HCT116 (cell line): Measurements from ENCODE around the gene CCBE1. TPM values are rescaled to one million over a fixed set of nuclear protein-coding genes. Genes with fewer than 3 reads are reported as not detected.

Experiments
- ATAC-seq: fragments of 200-7000 bp; cut with Tn5 transposase; 2 replicates; pipeline ENCODE4 v1.9.1; 2020; ENCODE audit warnings: mild to moderate bottlenecking, moderate library complexity
- BruUV-seq: library from RNA; stranded (reverse); fragments of 400-500 nt; replicated peaks from 2 replicates; lab custom pipeline; 2021; lab: Mats Ljungman, UMichigan
- CTCF ChIA-PET: fragments of 300-600 bp; sonication (Branson Sonifier 250); formaldehyde crosslinking; loops from one replicate; lab custom pipeline; 2021; ENCODE audit warnings: antibody characterized with exemption; lab: Charles Lee
- POLR2A ChIA-PET: fragments of 300-600, 350-600 bp; sonication (Branson Sonifier 250); formaldehyde crosslinking; loops from one replicate; lab custom pipeline; 2021; ENCODE audit warnings: antibody characterized with exemption; lab: Charles Lee
- RAD21 ChIA-PET, 2 experiments: fragments of 300-600 bp; sonication (Branson Sonifier 250); formaldehyde crosslinking; loops; one replicate each; lab custom pipeline; 2023; ENCODE audit warnings: low total read pairs in 2 of 2; ENCODE audit not compliant: uncharacterized antibody in 2 of 2, unreplicated experiment in 2 of 2, low non-redundant PET in 1 of 2; lab: Charles Lee
- DNase-seq: peaks from one replicate; pipeline ENCODE4 v3.0.0-alpha.2; 2010; ENCODE audit warnings: low read depth, low spot score
- H2AFZ ChIP-seq: fragments of 200-600 bp; shearing (Covaris generic), sonication (generic); 2 replicates; pipeline ENCODE4 v1.6.1; 2017; ENCODE audit warnings: low read depth, mixed run types, mixed read lengths, antibody characterized with exemption, low read length; ENCODE audit not compliant: poor library complexity, severe bottlenecking
- H3K27ac ChIP-seq: 2 replicates; pipeline ENCODE4 v1.5.1; 2012; ENCODE audit warnings: low read depth, low read length
- H3K27me3 ChIP-seq: fragments of 200-600 bp; sonication (generic); 2 replicates; pipeline ENCODE4 v1.6.1; 2016; ENCODE audit warnings: mixed run types, low read length, mixed read lengths; ENCODE audit not compliant: insufficient read depth
- H3K36me3 ChIP-seq, 2 experiments: fragments of 200-500 bp in 1 of 2; fragments of 200-600 bp in 1 of 2; sonication (Bioruptor generic) in 1 of 2; sonication (generic) in 1 of 2; 2 replicates each; pipeline versions ENCODE4 v1.5.1 to v1.6.1; 2014 to 2016; ENCODE audit warnings: low read length in 2 of 2, inconsistent platforms in 1 of 2, mixed read lengths in 1 of 2, mixed run types in 1 of 2; ENCODE audit not compliant: insufficient read depth in 2 of 2, control insufficient read depth in 1 of 2
- H3K4me1 ChIP-seq, 2 experiments: fragments of 200-600 bp in 1 of 2; sonication (generic) in 1 of 2; 2 replicates each; pipeline versions ENCODE4 v1.5.1 to v1.6.1; 2012 to 2017; ENCODE audit warnings: low read length in 2 of 2, inconsistent platforms in 1 of 2, mild to moderate bottlenecking in 1 of 2, mixed read lengths in 1 of 2, mixed run types in 1 of 2, moderate library complexity in 1 of 2; ENCODE audit not compliant: insufficient read depth in 2 of 2, control insufficient read depth in 1 of 2
- H3K4me2 ChIP-seq: fragments of 200-600 bp; sonication (generic); 2 replicates; pipeline ENCODE4 v1.6.1; 2017; ENCODE audit warnings: mixed run types, low read length, mixed read lengths
- H3K4me3 ChIP-seq, 2 experiments: fragments of 200-600 bp in 1 of 2; sonication (generic) in 1 of 2; replicated peaks in 1 of 2; 2 replicates each; pipeline ENCODE4 v1.5.1; 2011 to 2016; ENCODE audit warnings: low read length in 2 of 2, control low read depth in 1 of 2, low read depth in 1 of 2, mild to moderate bottlenecking in 1 of 2, mixed read lengths in 1 of 2, mixed run types in 1 of 2
- H3K79me2 ChIP-seq: fragments of 200-600 bp; sonication (generic); 2 replicates; pipeline ENCODE4 v1.6.1; 2017; ENCODE audit warnings: mild to moderate bottlenecking, mixed run types, low read length, moderate library complexity, mixed read lengths; ENCODE audit not compliant: insufficient read depth
- H3K9ac ChIP-seq: fragments of 200-600 bp; sonication (generic); 2 replicates; pipeline ENCODE4 v1.6.1; 2016; ENCODE audit warnings: low read length, mixed read lengths
- H3K9me2 ChIP-seq: fragments of 200-600 bp; sonication (generic), shearing (Covaris generic); 2 replicates; pipeline ENCODE4 v1.6.1; 2017; ENCODE audit warnings: mixed run types, mild to moderate bottlenecking, moderate library complexity; ENCODE audit not compliant: insufficient read depth
- H3K9me3 ChIP-seq, 2 experiments: fragments of 200-500 bp in 1 of 2; fragments of 200-600 bp in 1 of 2; sonication (Bioruptor generic) in 1 of 2; sonication (generic) in 1 of 2; 2 replicates each; pipeline ENCODE4 v1.6.1; 2014 to 2017; ENCODE audit warnings: low read length in 2 of 2, mixed read lengths in 2 of 2, inconsistent platforms in 1 of 2, low read depth in 1 of 2, mild to moderate bottlenecking in 1 of 2, mixed run types in 1 of 2, moderate library complexity in 1 of 2; ENCODE audit not compliant: control insufficient read depth in 1 of 2, insufficient read depth in 1 of 2
- H4K20me1 ChIP-seq: fragments of 200-600 bp; sonication (generic), shearing (Covaris generic); 2 replicates; pipeline ENCODE4 v1.6.1; 2017; ENCODE audit warnings: mixed run types, mild to moderate bottlenecking, moderate library complexity; ENCODE audit not compliant: insufficient read depth
- CBX3 ChIP-seq: IDR thresholded peaks from 2 replicates; pipeline ENCODE4 v1.6.1; 2012; ENCODE audit warnings: low read depth
- CEBPB ChIP-seq: IDR thresholded peaks from 2 replicates; pipeline ENCODE4 v1.6.1; 2012; ENCODE audit warnings: low read depth
- EGR1 ChIP-seq: IDR thresholded peaks from 2 replicates; pipeline ENCODE4 v1.6.1; 2012; ENCODE audit warnings: low read depth
- ELF1 ChIP-seq: IDR thresholded peaks from 2 replicates; pipeline ENCODE4 v1.6.1; 2012; ENCODE audit warnings: low read depth, borderline replicate concordance
- EZH2 ChIP-seq: fragments of 200-600 bp; sonication (generic); IDR thresholded peaks from 2 replicates; pipeline ENCODE4 v1.6.1; 2017; ENCODE audit warnings: antibody characterized with exemption, mixed run types
- JUND ChIP-seq: IDR thresholded peaks from 2 replicates; pipeline ENCODE4 v1.6.1; 2012
- RAD21 ChIP-seq: IDR thresholded peaks from 2 replicates; pipeline ENCODE4 v1.6.1; 2012; ENCODE audit warnings: low read depth, mild to moderate bottlenecking
- REST ChIP-seq: IDR thresholded peaks from 2 replicates; pipeline ENCODE4 v1.6.1; 2012; ENCODE audit warnings: low read depth
- SP1 ChIP-seq: IDR thresholded peaks from 2 replicates; pipeline ENCODE4 v1.6.1; 2012; ENCODE audit warnings: low read depth
- SRF ChIP-seq: IDR thresholded peaks from 2 replicates; pipeline ENCODE4 v1.6.1; 2012; ENCODE audit warnings: low read depth
- TCF7L2 ChIP-seq: IDR thresholded peaks from 2 replicates; pipeline ENCODE4 v1.7.0; 2011; ENCODE audit warnings: borderline replicate concordance, inconsistent platforms; ENCODE audit not compliant: insufficient read depth, insufficient read length; ENCODE audit errors: extremely low read depth
- ZFX ChIP-seq: fragments of 450-650 bp; IDR thresholded peaks from 2 replicates; pipeline ENCODE4 v1.6.1; 2017
- intact Hi-C: fragments of 100-400 bp; cut with micrococcal nuclease; formaldehyde crosslinking; loops from 2 replicates; pipeline ENCODE4 v1.10.0; 2022
- total RNA-seq: library from RNA; stranded (reverse); gene quantifications from one replicate; pipeline ENCODE4 v1.2.1, GENCODE V29; 2021; ENCODE audit not compliant: unreplicated experiment

The CCBE1 gene
- total RNA-seq, 1 experiment from 2014 or later = 0.84 TPM

DNA sequence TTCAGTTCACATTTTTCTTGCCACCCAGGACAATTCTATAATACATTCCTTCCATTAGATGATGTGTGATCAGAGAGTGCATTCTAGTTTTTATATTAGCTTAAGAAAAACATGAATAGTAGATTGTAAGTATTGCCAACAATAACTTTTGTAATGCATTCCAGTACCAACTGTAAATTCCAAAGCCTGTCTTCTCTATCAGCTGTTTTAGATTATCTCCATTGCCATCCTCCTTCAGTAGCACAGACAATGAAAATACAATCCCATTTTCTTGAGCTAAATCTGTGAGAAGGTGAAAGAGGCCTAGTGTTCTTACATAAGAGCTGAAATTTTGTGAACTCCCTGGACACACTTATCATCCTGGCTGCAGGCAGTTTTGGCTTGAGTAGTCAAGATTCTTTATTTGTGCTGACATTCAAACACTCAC, 103.9 kb downstream of the CCBE1 start:
- Histone ChIP-seq H2AFZ (no peak overlapping the region), H3K27ac (no peak overlapping the region), H3K4me1 (no peaks in the 10 kb centered on the region; a peak in 1 of 4 replicates), H3K9ac (no peak overlapping the region), H3K4me2 (no peak overlapping the region), H3K79me2 (no peaks in the 10 kb centered on the region), H3K4me3 (no peak overlapping the region), H3K36me3 (no peaks in the 10 kb centered on the region)
- intact Hi-C loops = no loop called here
- DNase-seq = no peak
- TF ChIP-seq ZFX (no peak), REST (no peak), CBX3 (no peak), SRF (no peak), TCF7L2 (no peak), RAD21 (no peak), JUND (no peak), CEBPB (no peak), EZH2 (no peak), ELF1 (no peak), SP1 (no peak), EGR1 (no peak)
- TF ChIP-seq, all 23 proteins: peak for 0
- ChIA-PET RAD21 (no interaction called here), POLR2A (no interaction called here), CTCF (no interaction called here)
- ATAC-seq = no peak
- no TSS peak for BruUV-seq
- Histone ChIP-seq H3K9me3 (no peaks in the 10 kb centered on the region), H4K20me1 (no peaks in the 10 kb centered on the region), H3K27me3 (peaks cover 46% of the 10 kb centered on the region), H3K9me2 (no peaks in the 10 kb centered on the region)
